IMR-90 (cell line): Measurements from ENCODE around the gene RBM7. TPM values are rescaled to one million over a fixed set of nuclear protein-coding genes. Genes with fewer than 3 reads are reported as not detected.

Source experiments
- ATAC-seq: fragments of 200-7000 bp; cut with Tn5 transposase; 2 replicates; pipeline ENCODE4 v1.9.1; 2020; ENCODE audit warnings: low read depth, mild to moderate bottlenecking, moderate library complexity
- BruUV-seq: library from RNA; stranded (reverse); fragments of 400-500 nt; replicated peaks from 2 replicates; lab custom pipeline; 2021; lab: Mats Ljungman, UMichigan
- CTCF ChIA-PET: fragments of 300-600 bp; formaldehyde crosslinking; extraction: SDS; loops from one replicate; lab custom pipeline; 2021; ENCODE audit warnings: antibody characterized with exemption; lab: Yijun Ruan, JAX
- POLR2A ChIA-PET: fragments of 300-600 bp; sonication (Branson Sonifier 250); formaldehyde crosslinking; loops from one replicate; lab custom pipeline; 2022; ENCODE audit warnings: antibody characterized with exemption; ENCODE audit not compliant: unreplicated experiment; lab: Charles Lee
- DNase-seq: peaks from one replicate; pipeline ENCODE4 v3.0.0; 2013
- H2AFZ ChIP-seq: replicated peaks from 2 replicates; pipeline ENCODE3; 2013; ENCODE audit warnings: low read length, mild to moderate bottlenecking; ENCODE audit not compliant: poor library complexity
- H2AK5ac ChIP-seq: 2 replicates; pipeline ENCODE4 v1.6.1; 2013; ENCODE audit warnings: low read depth, low read length, inconsistent platforms
- H2AK9ac ChIP-seq: replicated peaks from 2 replicates; pipeline ENCODE3; 2013; ENCODE audit warnings: mild to moderate bottlenecking, low read depth, low read length, moderate library complexity; ENCODE audit not compliant: poor library complexity
- H2BK120ac ChIP-seq: 2 replicates; pipeline ENCODE4 v1.6.1; 2013; ENCODE audit warnings: low read depth, low read length, inconsistent platforms
- H2BK15ac ChIP-seq: 3 replicates; pipeline ENCODE4 v1.6.1; 2013; ENCODE audit warnings: low read depth, low read length, inconsistent platforms
- H2BK20ac ChIP-seq: 2 replicates; pipeline ENCODE4 v1.6.1; 2013; ENCODE audit warnings: low read depth, mild to moderate bottlenecking, inconsistent platforms, low read length, moderate library complexity
- H2BK5ac ChIP-seq: 2 replicates; pipeline ENCODE4 v1.6.1; 2013; ENCODE audit warnings: mild to moderate bottlenecking, low read depth, low read length, inconsistent platforms; ENCODE audit not compliant: poor library complexity, severe bottlenecking
- H3K14ac ChIP-seq: replicated peaks from 2 replicates; pipeline ENCODE4 v1.6.1; 2013; ENCODE audit warnings: low read depth, low read length, inconsistent platforms
- H3K18ac ChIP-seq: 2 replicates; pipeline ENCODE4 v1.6.1; 2013; ENCODE audit warnings: low read depth, low read length, control low read depth
- H3K23ac ChIP-seq: 2 replicates; pipeline ENCODE4 v1.6.1; 2013; ENCODE audit warnings: low read depth, low read length, inconsistent platforms
- H3K27ac ChIP-seq: 2 replicates; pipeline ENCODE4 v1.5.1; 2013; ENCODE audit warnings: mild to moderate bottlenecking, control low read depth, low read length; ENCODE audit not compliant: insufficient read depth
- H3K27me3 ChIP-seq: 2 replicates; pipeline ENCODE4 v1.6.1; 2013; ENCODE audit warnings: low read length; ENCODE audit not compliant: control insufficient read depth, insufficient read depth
- H3K36me3 ChIP-seq: 2 replicates; pipeline ENCODE4 v1.6.1; 2013; ENCODE audit warnings: low read length, mixed read lengths; ENCODE audit not compliant: control insufficient read depth, insufficient read depth
- H3K4ac ChIP-seq: 2 replicates; pipeline ENCODE4 v1.6.1; 2013; ENCODE audit warnings: low read depth, low read length, inconsistent platforms
- H3K4me1 ChIP-seq: 2 replicates; pipeline ENCODE4 v1.6.1; 2013; ENCODE audit warnings: low read length, mixed read lengths; ENCODE audit not compliant: control insufficient read depth, insufficient read depth
- H3K4me2 ChIP-seq: 2 replicates; pipeline ENCODE4 v1.6.1; 2013; ENCODE audit warnings: low read depth, mild to moderate bottlenecking, control low read depth, low read length, moderate library complexity
- H3K4me3 ChIP-seq: 2 replicates; pipeline ENCODE4 v1.5.1; 2013; ENCODE audit warnings: low read depth, mild to moderate bottlenecking, control low read depth, low read length, moderate library complexity; ENCODE audit not compliant: insufficient read depth
- H3K56ac ChIP-seq: 2 replicates; pipeline ENCODE4 v1.6.1; 2013; ENCODE audit warnings: low read length, inconsistent platforms; ENCODE audit not compliant: insufficient read depth; ENCODE audit errors: extremely low read depth
- H3K79me1 ChIP-seq, 2 experiments: 2 replicates each; pipeline ENCODE4 v1.6.1; 2013; ENCODE audit warnings: low read length in 2 of 2, inconsistent platforms in 1 of 2, low read depth in 1 of 2
- H3K9ac ChIP-seq: 2 replicates; pipeline ENCODE4 v1.6.1; 2013; ENCODE audit warnings: low read depth, low read length, control low read depth
- H3K9me1 ChIP-seq: 2 replicates; pipeline ENCODE4 v1.6.1; 2013; ENCODE audit warnings: low read length, inconsistent platforms; ENCODE audit not compliant: insufficient read depth
- H3K9me3 ChIP-seq: 2 replicates; pipeline ENCODE4 v1.6.1; 2013; ENCODE audit warnings: low read length; ENCODE audit not compliant: control insufficient read depth, insufficient read depth
- H4K20me1 ChIP-seq: 2 replicates; pipeline ENCODE4 v1.6.1; 2013; ENCODE audit warnings: low read length, inconsistent platforms; ENCODE audit not compliant: insufficient read depth
- H4K5ac ChIP-seq: 2 replicates; pipeline ENCODE4 v1.6.1; 2013; ENCODE audit warnings: mild to moderate bottlenecking, low read depth, low read length, control low read depth
- H4K8ac ChIP-seq, 2 experiments: 2 replicates each; pipeline ENCODE4 v1.6.1; 2013; ENCODE audit warnings: low read depth in 2 of 2, low read length in 2 of 2, control low read depth in 1 of 2, inconsistent platforms in 1 of 2
- H4K91ac ChIP-seq: 2 replicates; pipeline ENCODE4 v1.6.1; 2013; ENCODE audit warnings: low read depth, low read length, inconsistent platforms; ENCODE audit not compliant: insufficient read depth
- ELK1 ChIP-seq: fragments of 150-350 bp; IDR thresholded peaks from 2 replicates; pipeline ENCODE4 v1.6.1; 2016; ENCODE audit warnings: low read depth, mild to moderate bottlenecking, low read length, moderate library complexity, borderline replicate concordance
- FOS ChIP-seq: fragments of 150-350 bp; IDR thresholded peaks from 2 replicates; pipeline ENCODE4 v1.6.1; 2016; ENCODE audit warnings: low read depth, low read length
- RAD21 ChIP-seq: IDR thresholded peaks from 2 replicates; pipeline ENCODE4 v1.6.1; 2012; ENCODE audit warnings: low read length, improper control_type of control experiment
- WGBS, 2 experiments: methylation state at CpG; one replicate each; pipeline versions ENCODE4 v1.1.5 to v1.1.7; 2013; ENCODE audit warnings: missing lambda C conversion rate in 2 of 2; ENCODE audit not compliant: insufficient read length in 1 of 2; ENCODE audit errors: extremely low coverage in 2 of 2; 5-methylcytosine and 5-hydroxymethylcytosine counted together
- dilution Hi-C: fragments of 300-500 bp; cut with HindIII; formaldehyde crosslinking; loops from one replicate; pipeline ENCODE4 v1.14.3; 2018; ENCODE audit warnings: low sequenced_read_pairs; ENCODE audit not compliant: unreplicated experiment
- in situ Hi-C: fragments of 300-500 bp; cut with MboI; formaldehyde crosslinking; loops from 3 replicates; pipeline ENCODE4 v1.14.3; 2019; ENCODE audit warnings: low sequenced_read_pairs, inconsistent platforms, mixed read lengths
- intact Hi-C: fragments of 100-400 bp; cut with micrococcal nuclease; formaldehyde crosslinking; loops from 2 replicates; pipeline ENCODE4 v1.10.0; 2022
- polyA plus RNA-seq, 3 experiments: library from polyadenylated mRNA; depleted of rRNA; stranded (reverse); fragments of >200 nt; gene quantifications; 2 replicates each; pipeline ENCODE4 v1.2.3, GENCODE V29; 2012; ENCODE audit warnings: low replicate concordance in 1 of 3
- total RNA-seq: library from RNA; depleted of rRNA; stranded (reverse); fragments of >200 nt; gene quantifications from 2 replicates; pipeline ENCODE4 v1.2.3, GENCODE V29; 2012

RBM7 gene
- total and polyA plus RNA-seq, 2 of the 4 experiments (the other 2 are of a cell fraction), result 27.8 to 111 TPM

DNA sequence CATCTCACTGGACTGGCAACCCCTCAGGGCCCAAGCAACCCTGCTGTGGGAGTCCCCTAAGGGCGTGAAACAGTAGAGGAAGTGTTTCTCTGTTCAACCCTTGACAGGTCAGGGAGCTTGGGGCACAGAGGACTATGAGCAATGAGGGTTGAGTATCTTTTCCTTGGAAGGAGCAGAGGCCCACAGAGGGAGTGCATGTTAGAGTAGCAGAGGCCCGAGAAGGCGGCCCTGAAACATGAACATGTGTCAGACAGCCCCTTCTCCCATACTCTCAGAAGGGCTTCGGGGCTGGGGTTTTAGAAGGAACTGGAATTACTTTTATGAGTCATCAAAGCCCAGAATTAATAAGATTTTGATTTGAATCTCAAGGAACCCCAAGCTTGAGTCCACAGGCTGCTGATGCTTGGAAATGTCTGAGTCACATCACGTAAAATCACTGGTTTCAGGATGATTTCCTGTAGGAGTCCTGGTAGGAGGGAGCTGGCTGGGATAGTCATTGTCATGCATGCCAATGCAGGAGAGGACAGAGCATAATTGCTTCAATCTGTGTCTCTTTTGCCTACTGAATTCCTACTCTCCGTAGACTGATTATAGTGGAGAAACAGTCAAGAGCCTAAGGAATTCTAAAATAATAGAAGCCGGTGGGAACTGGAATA, 22.7 kb upstream of the RBM7 start:
- Histone ChIP-seq H3K14ac (peak overlapping the region; percentile 65), H3K18ac (0 out of 2 replicates have a peak overlapping the region, but pooled peaks have one; percentile 61), H4K5ac (peak overlapping the region; percentile 21; the same call in 1 of the 2 replicates), H2BK15ac (peak overlapping the region; percentile 49; the same call in 1 of the 3 replicates), H2AFZ (peak overlapping the region; percentile 82), H3K56ac (no peak overlapping the region), H3K9me1 (peaks cover 6% of the 10 kb centered on the region), H2AK9ac (peak overlapping the region; percentile 65), H3K36me3 (no peaks in the 10 kb centered on the region), H2BK120ac (peak overlapping the region; percentile 69; the same call in 1 of the 2 replicates), H2BK20ac (peak overlapping the region; percentile 76), H3K4me3 (no peak overlapping the region), H3K4ac (peak overlapping the region; percentile 73), H2AK5ac (peak overlapping the region; percentile 53; the same call in 1 of the 2 replicates), H4K8ac (peak overlapping the region; percentile 75 to 78; a peak in 2 of 4 replicates), H3K79me1 (no peaks in the 10 kb centered on the region), H3K23ac (0 out of 2 replicates have a peak overlapping the region, but pooled peaks have one; percentile 16), H3K9me3 (no peaks in the 10 kb centered on the region), H3K27ac (no peak overlapping the region), H3K4me2 (no peak overlapping the region), H3K27me3 (no peaks in the 10 kb centered on the region), H3K9ac (no peak overlapping the region), H4K91ac (peak overlapping the region; percentile 79), H2BK5ac (peak overlapping the region; percentile 79), H3K4me1 (peaks cover 8% of the 10 kb centered on the region), H4K20me1 (no peaks in the 10 kb centered on the region)
- CTCF ChIA-PET, result no interaction called here
- ATAC-seq (peak; percentile 84), DNase-seq (peak; percentile 87)
- no TSS peak for BruUV-seq
- in situ Hi-C loops (no loop called here), intact Hi-C loops (no loop called here), dilution Hi-C loops (no loop called here)
- POLR2A ChIA-PET, result no interaction called here
- WGBS, 2 experiments, result 80% methylated on average over 1 of the region's 7 CpGs; no CpG with 5 or more reads in 1 of the 2 experiments
- TF ChIP-seq FOS (peak; percentile 48; the same call in 1 of the 2 replicates), RAD21 (no peak), ELK1 (no peak)
